Activated B cell treated with CpG ODN at 0.5 μM for 24 hours (primary cell): Measurements from ENCODE around the gene JAG1. TPM values are rescaled to one million over a fixed set of nuclear protein-coding genes. Genes with fewer than 3 reads are reported as not detected.

Experiments used
- ATAC-seq: fragments of 200-7000 bp; cut with Tn5 transposase; one replicate; pipeline ENCODE4 v1.10.0; 2021; ENCODE audit warnings: low read depth, mild to moderate bottlenecking, moderate library complexity
- CTCF ChIA-PET: fragments of 350-600 bp; sonication (Branson Sonifier 250); formaldehyde crosslinking; loops from one replicate; lab custom pipeline; 2021; ENCODE audit warnings: antibody characterized with exemption; lab: Charles Lee
- POLR2A ChIA-PET: fragments of 350-600 bp; sonication (Branson Sonifier 250); formaldehyde crosslinking; loops from one replicate; lab custom pipeline; 2021; ENCODE audit warnings: antibody characterized with exemption; lab: Charles Lee
- DNase-seq: peaks from one replicate; pipeline ENCODE4 v3.0.0; 2022
- H3K27ac Mint-ChIP-seq: one replicate; pipeline ENCODE4 v1.8.0; 2020; ENCODE audit warnings: mixed read lengths
- H3K27me3 Mint-ChIP-seq: one replicate; pipeline ENCODE4 v1.8.0; 2021; ENCODE audit warnings: mixed read lengths
- H3K36me3 Mint-ChIP-seq: one replicate; pipeline ENCODE4 v1.8.0; 2021; ENCODE audit warnings: low read depth, mixed read lengths
- H3K4me1 Mint-ChIP-seq: one replicate; pipeline ENCODE4 v1.8.0; 2021; ENCODE audit warnings: mixed read lengths
- H3K4me3 Mint-ChIP-seq: one replicate; pipeline ENCODE4 v1.8.0; 2020; ENCODE audit warnings: mild to moderate bottlenecking, mixed read lengths
- H3K9me3 Mint-ChIP-seq: one replicate; pipeline ENCODE4 v1.8.0; 2020; ENCODE audit warnings: mixed read lengths
- intact Hi-C: fragments of 100-400 bp; cut with micrococcal nuclease; formaldehyde crosslinking; loops from one replicate; pipeline ENCODE4 v1.15.1; 2024
- total RNA-seq: library from RNA; stranded (reverse); gene quantifications from 2 replicates; pipeline ENCODE4 v1.2.3, GENCODE V29; 2022
- TF ChIP-seq, protein P1 (sequence below): fragments of 200-600 bp; IDR thresholded peaks from one replicate; pipeline ENCODE4 v1.8.0; 2022; ENCODE audit warnings: antibody characterized with exemption, mild to moderate bottlenecking

JAG1 gene
- total RNA-seq, 1 donor from 2014 or later = not detected

DNA sequence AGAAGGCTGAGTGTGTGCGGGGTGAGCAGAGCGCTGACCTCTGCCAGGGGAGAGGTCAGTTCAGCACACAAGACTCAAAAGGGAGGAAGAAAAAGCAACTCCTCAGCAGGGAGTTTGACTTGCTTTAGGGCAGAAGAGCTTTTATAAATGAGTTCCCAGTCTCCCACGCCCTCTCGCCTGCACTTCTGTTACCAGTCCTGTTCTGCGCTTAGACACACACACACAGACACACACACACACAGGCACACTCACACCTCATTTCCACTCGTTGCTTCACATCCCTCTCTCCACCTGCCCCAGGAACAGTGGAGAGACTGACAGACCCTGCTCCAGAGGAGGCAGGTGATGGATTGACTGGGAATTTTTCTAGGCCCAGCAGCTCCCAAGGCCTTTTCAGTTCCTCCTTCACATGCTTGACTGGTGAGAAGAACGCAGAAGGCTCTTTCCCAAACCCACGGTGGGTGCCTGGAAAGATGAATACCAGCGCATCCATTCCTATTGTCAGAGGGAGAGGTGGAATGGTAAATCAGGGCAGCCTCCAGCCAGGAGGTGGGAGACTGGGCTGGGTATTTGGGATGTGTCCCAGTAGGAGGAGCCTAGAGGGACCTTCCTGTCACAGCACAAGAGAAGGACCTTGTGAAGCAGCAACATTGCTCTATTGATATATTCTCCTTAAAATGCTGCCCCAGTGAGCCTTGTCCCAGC is 43.7 kb downstream of the JAG1 start:
- TF ChIP-seq, protein P1, sequence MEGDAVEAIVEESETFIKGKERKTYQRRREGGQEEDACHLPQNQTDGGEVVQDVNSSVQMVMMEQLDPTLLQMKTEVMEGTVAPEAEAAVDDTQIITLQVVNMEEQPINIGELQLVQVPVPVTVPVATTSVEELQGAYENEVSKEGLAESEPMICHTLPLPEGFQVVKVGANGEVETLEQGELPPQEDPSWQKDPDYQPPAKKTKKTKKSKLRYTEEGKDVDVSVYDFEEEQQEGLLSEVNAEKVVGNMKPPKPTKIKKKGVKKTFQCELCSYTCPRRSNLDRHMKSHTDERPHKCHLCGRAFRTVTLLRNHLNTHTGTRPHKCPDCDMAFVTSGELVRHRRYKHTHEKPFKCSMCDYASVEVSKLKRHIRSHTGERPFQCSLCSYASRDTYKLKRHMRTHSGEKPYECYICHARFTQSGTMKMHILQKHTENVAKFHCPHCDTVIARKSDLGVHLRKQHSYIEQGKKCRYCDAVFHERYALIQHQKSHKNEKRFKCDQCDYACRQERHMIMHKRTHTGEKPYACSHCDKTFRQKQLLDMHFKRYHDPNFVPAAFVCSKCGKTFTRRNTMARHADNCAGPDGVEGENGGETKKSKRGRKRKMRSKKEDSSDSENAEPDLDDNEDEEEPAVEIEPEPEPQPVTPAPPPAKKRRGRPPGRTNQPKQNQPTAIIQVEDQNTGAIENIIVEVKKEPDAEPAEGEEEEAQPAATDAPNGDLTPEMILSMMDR = no peak
- no peak overlapping the region for H3K27ac Mint-ChIP-seq
- peaks cover 2% of the 10 kb centered on the region for H3K36me3 Mint-ChIP-seq
- H3K4me1 Mint-ChIP-seq = peaks cover 22% of the 10 kb centered on the region
- ATAC-seq = no peak
- H3K4me3 Mint-ChIP-seq = no peak overlapping the region
- ChIA-PET POLR2A (no interaction called here), CTCF (no interaction called here)
- intact Hi-C loops = loop anchor here (5.0 kb wide), 1 partner anchor 42 kb away; the partner anchor contains the start of gene JAG1
- H3K27me3 Mint-ChIP-seq = no peaks in the 10 kb centered on the region
- no peaks in the 10 kb centered on the region for H3K9me3 Mint-ChIP-seq
- DNase-seq = no peak

DNA sequence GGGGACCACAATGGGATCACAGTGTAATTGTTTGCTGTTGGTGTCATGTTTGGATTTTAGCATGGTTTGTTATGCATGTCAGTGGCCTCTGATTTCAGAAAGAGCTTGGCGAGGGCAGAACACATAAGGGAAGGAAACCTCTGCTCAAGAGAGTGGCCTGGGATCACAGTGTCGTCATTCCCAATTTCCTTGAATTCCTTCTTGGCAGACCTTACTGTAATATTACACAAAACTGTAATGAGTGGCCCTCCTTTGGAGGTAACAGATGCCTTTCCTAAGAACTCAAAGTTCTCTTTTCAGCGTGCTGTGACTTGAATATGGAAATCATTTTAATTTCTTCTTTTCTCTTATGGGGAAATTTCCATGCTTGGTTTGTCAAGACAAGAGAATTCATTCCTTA is 46.9 kb downstream of the JAG1 start:
- Mint-ChIP-seq H3K36me3 (peaks cover 14% of the 10 kb centered on the region), H3K4me1 (no peaks in the 10 kb centered on the region), H3K27ac (no peak overlapping the region), H3K9me3 (no peaks in the 10 kb centered on the region), H3K4me3 (no peak overlapping the region), H3K27me3 (no peaks in the 10 kb centered on the region)
- ChIA-PET POLR2A (no interaction called here), CTCF (no interaction called here)
- ATAC-seq (no peak), DNase-seq (no peak)
- intact Hi-C loops = no loop called here
- TF ChIP-seq, protein P1 = no peak

DNA sequence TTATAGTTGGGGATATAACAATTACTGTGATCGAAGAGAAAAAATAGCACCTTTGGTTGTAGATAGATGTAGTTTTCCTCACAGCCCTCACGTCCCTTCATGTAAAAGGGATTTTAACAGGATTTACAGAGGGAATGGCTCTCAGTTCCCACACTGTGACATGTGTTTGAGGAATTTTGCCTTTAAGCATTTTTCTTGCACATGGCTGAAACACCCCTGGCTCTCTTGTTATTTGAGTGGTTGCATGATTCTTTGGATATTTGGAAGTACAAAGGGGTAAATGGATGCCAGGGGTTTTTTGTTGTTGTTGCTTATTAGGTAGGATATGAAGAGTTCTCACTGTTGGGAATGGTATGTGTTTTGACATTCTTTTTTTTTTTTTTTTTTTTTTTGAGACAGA is 48.2 kb downstream of the JAG1 start:
- Mint-ChIP-seq H3K4me1 (no peaks in the 10 kb centered on the region), H3K4me3 (no peak overlapping the region), H3K9me3 (no peaks in the 10 kb centered on the region), H3K36me3 (peaks cover 16% of the 10 kb centered on the region), H3K27ac (no peak overlapping the region), H3K27me3 (no peaks in the 10 kb centered on the region)
- intact Hi-C loops = no loop called here
- no peak for DNase-seq
- TF ChIP-seq, protein P1 = no peak
- ATAC-seq = no peak
- ChIA-PET CTCF (no interaction called here), POLR2A (no interaction called here)

DNA sequence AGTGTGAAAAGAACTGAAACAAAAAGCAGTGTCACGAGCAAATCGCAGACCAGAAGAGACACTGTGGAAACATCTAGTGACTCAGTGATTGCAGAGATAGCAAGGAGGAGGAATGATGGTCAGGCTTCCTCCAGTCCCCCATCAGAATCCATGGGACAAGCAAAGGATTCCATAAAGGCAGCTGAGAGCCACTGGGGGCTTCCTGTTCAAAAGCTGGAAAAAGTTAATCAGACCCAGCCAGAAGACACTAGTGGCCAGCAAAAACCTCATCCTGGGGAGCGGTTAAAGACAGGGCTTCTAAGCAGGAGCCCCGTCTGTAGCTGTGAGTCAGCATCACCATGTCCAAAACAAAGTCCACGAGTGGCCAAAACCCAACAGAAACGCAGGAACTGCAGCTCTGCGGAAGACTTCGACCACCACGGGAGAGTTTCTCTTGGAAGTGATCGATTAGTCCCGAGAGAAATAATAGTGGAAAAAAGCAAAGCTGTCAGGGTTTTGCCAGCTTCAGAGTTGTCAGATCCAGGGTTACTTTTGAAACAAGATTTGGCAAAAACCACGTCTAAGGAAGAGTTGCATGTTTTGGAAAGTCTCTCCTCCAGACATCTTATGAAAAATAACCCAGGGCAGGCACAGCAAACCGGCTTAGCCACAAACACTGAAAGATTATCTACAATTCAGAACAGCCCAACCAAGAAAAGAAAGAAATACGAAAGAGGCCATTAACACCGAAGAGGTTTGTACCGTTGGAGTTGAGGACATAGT is 51.0 kb downstream of the JAG1 start:
- DNase-seq = no peak
- POLR2A ChIA-PET = no interaction called here
- no peak overlapping the region for H3K27ac Mint-ChIP-seq
- no peak overlapping the region for H3K4me3 Mint-ChIP-seq
- peaks cover 17% of the 10 kb centered on the region for H3K36me3 Mint-ChIP-seq
- no peaks in the 10 kb centered on the region for H3K4me1 Mint-ChIP-seq
- TF ChIP-seq, protein P1 = no peak
- CTCF ChIA-PET = no interaction called here
- intact Hi-C loops = no loop called here
- H3K9me3 Mint-ChIP-seq = no peaks in the 10 kb centered on the region
- no peaks in the 10 kb centered on the region for H3K27me3 Mint-ChIP-seq
- ATAC-seq = no peak

DNA sequence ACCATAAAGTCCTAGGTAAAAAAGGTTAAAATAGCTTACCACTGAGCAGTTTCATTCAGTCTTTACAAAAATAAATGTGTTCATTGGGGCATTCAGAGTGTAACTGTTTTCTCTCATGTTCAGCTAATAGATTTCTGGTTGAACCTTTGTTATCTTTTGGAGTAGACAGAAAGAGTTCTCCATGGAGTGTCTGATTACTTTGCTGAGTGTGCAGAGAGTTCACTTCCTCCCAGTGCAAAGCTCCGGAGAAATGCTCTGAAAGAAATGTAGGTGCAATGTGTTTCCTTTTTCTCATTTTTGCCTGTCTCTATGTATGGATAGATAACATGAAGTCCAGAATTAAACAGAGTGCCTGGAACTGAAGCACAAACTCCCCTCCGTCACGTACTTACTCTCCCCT is 52.6 kb downstream of the JAG1 start:
- TF ChIP-seq, protein P1 = no peak
- no peak for ATAC-seq
- H3K27ac Mint-ChIP-seq = no peak overlapping the region
- no peaks in the 10 kb centered on the region for H3K27me3 Mint-ChIP-seq
- H3K4me1 Mint-ChIP-seq = no peaks in the 10 kb centered on the region
- DNase-seq = no peak
- H3K4me3 Mint-ChIP-seq = no peak overlapping the region
- intact Hi-C loops = no loop called here
- ChIA-PET CTCF (no interaction called here), POLR2A (no interaction called here)
- peaks cover 21% of the 10 kb centered on the region for H3K36me3 Mint-ChIP-seq
- no peaks in the 10 kb centered on the region for H3K9me3 Mint-ChIP-seq
